Renal pelvis (tissue), 4 donors: ENCODE results near the gene NFKBIB. TPM values are rescaled to one million over a fixed set of nuclear protein-coding genes. Genes with fewer than 3 reads are reported as not detected.
"Not testable (repeated sequence)": the region's sequence is repeated elsewhere in the genome, so short reads cannot be mapped to it uniquely, and the experiment has no call there.

Experiments
- DNase-seq: peaks from one replicate; pipeline ENCODE4 v3.0.0-alpha.2; 2013
- polyA plus RNA-seq, 3 donors: library from polyadenylated mRNA; unstranded; fragments of 120-200 nt; gene quantifications; one replicate each; pipeline ENCODE4 v1.2.1, GENCODE V29; 2013; ENCODE audit not compliant: insufficient read length in 3 of 3

NFKBIB gene
- polyA plus RNA-seq, 3 donors = 9.7 to 12.2 (median 11.5) TPM

GRCh38 chr19:38869836-38870607 lies 29.7 kb upstream of the NFKBIB start:
- DNase-seq = peak; percentile 59

GRCh38 chr19:38870612-38871011 lies 29.2 kb upstream of the NFKBIB start:
- no peak for DNase-seq

DNA sequence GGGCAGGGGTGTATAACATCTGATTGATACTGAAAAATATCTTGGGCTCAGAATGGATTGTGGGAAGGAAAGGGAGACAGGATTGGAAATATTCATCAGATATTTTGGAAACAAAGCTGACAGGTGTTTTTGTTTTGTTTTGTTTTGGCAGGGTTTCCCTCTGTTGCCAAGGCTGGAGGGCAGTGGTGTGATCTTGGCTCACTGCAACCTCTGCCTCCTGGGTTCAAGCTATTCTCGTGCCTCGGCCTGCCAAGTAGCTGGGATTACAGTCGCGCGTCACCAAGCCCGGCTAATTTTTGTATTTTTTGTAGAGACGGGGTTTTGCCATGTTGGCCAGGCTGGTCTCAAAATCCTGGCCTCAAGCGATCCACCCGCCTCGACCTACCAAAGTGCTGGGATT lies 26.4 kb upstream of the NFKBIB start:
- DNase-seq = not testable (repeated sequence)

- DNase-seq = no peak
These were observed 23.9 kb upstream of the NFKBIB start for GRCh38 chr19:38875656-38876395.

- no peak for DNase-seq
These were observed 21.8 kb upstream of the NFKBIB start, which contains the start of gene RINL for GRCh38 chr19:38877781-38878574. TSS of gene RINL (minus strand) at chr19:38878275. CDS start at chr19:38876742, 1,533 bp downstream.

- DNase-seq = no peak
These were observed 21.0 kb upstream of the NFKBIB start for GRCh38 chr19:38878575-38879399.

GRCh38 chr19:38879400-38879751 lies 20.4 kb upstream of the NFKBIB start:
- DNase-seq = no peak

- DNase-seq = no peak
These were observed 19.5 kb upstream of the NFKBIB start for GRCh38 chr19:38880076-38880881.

- no peak for DNase-seq
These were observed 18.7 kb upstream of the NFKBIB start for GRCh38 chr19:38880882-38881609.

- no peak for DNase-seq
These were observed 16.5 kb upstream of the NFKBIB start for GRCh38 chr19:38883286-38883685.

- DNase-seq = not testable (repeated sequence)
These were observed 15.1 kb upstream of the NFKBIB start for GRCh38 chr19:38884691-38885090.

GRCh38 chr19:38888876-38889275 lies 10.9 kb upstream of the NFKBIB start:
- no peak for DNase-seq

- DNase-seq = no peak
These were observed 10.0 kb upstream of the NFKBIB start for GRCh38 chr19:38889803-38890202.

DNA sequence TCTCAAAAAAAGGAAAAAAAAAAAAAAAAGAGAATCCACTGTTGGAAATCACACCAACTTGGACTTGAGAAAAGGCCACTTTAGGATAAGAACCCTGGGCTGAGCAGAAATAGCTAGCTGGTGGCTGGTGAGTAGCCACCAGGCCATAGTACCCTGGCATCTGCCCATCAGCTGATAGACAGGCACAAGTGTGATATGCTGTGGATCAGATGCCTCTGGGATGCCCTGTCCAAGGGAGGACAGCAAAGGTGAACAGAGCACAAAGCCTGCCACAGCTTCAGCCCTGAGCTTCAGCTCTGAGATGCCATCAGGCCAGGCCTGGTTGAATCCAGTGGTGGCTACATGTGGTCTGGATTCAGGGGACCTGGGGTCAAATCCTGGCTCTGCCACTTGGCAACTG lies 9.1 kb upstream of the NFKBIB start:
- DNase-seq = no peak

GRCh38 chr19:38891771-38892170 lies 8.0 kb upstream of the NFKBIB start:
- no peak for DNase-seq

- DNase-seq = no peak
These were observed 6.9 kb upstream of the NFKBIB start for GRCh38 chr19:38892841-38893240.

DNA sequence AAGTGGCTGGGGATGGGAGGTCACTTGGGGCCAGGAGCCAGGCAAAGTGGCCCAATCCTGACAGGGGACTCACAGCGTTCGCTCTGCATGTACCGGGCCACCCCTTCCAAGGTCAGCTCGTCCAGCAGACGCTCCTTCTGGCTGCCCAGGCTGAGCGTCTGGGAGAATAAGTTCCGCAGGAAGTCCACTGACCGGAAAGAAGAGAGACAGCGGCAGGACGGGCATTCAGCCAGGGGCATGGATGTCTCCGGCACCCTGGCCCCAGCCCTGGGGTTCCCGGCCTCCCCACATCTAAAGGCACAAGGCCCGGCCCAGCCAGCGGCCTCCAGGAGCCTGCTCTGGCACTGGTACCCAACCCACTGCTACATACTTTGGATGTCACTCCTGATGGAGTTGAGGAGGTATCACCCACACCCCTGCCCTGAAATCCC lies 6.4 kb upstream of the NFKBIB start:
- no peak for DNase-seq

DNA sequence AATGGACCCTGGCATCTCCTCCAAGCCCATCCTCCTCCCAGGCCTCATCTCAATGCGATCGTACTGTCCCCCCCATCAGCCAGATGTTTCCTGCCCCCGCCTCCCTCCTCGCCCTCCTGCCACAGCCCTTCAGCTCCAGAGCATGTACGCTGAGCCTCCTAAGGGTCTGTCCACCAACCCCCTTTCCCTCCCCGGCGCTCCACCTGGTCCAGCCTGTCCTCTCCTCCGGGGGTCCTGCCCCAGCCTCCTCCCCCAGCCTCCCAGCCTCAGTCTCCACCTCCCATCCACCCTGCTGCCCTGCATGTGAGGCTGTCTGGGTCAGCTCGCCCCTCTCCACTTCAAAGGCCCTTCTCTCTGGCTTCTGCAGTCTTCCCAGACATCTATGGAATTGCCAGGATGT lies 4.8 kb upstream of the NFKBIB start:
- DNase-seq = no peak

DNA sequence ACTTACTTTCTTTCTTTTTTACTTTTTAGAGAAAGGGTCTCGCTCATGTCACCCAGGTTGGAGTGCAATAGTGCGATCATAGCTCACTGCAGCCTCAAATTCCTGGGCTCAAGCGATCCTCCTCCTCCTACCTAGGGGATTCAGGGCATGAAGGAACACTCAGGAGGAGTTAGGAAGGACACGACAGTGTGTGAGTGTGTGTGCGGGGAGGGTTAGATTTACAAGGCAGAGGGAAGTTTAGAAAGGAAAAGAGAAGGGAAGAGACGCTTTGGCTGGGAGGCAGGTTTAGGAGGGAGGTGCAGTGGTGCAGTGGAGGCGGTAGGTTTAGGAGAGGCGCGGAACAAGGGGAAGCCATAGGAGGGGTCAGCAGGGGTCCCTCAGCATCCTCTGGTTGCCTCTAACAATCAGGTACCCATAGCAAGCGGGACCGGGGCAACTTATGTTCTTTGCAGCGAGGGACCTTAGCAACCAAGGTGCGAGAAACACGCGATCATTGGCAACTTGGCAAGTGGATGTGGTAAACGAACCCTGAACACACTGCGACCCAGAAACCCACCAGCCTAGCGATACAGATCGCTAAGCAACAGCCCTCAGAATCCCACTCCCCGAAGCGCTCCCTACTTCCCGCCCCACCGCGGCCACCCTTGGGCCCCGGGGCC lies 852 bp upstream of the NFKBIB start:
- DNase-seq = no peak
